GM12864 (cell line): ENCODE data around the gene NFIA.

Source experiments
- DNase-seq: peaks from one replicate; pipeline ENCODE4 v3.0.0-alpha.2; 2011; ENCODE audit warnings: low read depth
- H3K4me3 ChIP-seq: 2 replicates; pipeline ENCODE4 v1.5.1; 2011; ENCODE audit warnings: mild to moderate bottlenecking, low read depth, low read length, control low read depth
- CTCF ChIP-seq: IDR thresholded peaks from 2 replicates; pipeline ENCODE4 v1.5.1; 2011; ENCODE audit warnings: low read depth, mild to moderate bottlenecking, moderate library complexity, low read length, control low read depth, inconsistent platforms; ENCODE audit errors: missing control alignments

NFIA gene

GRCh38 chr1:61348025-61348665, 265.8 kb downstream of the NFIA start:
- no peak overlapping the region for H3K4me3 ChIP-seq
- no peak for TF ChIP-seq CTCF
- DNase-seq = no peak

- no peak for TF ChIP-seq CTCF
- no peak overlapping the region for H3K4me3 ChIP-seq
- DNase-seq = no peak
Measured at GRCh38 chr1:61352845-61353435, 270.6 kb downstream of the NFIA start.

- DNase-seq = no peak
- no peak overlapping the region for H3K4me3 ChIP-seq
- TF ChIP-seq CTCF = no peak
Measured at GRCh38 chr1:61353797-61354406, 271.5 kb downstream of the NFIA start.

GRCh38 chr1:61356016-61356415, 273.7 kb downstream of the NFIA start:
- TF ChIP-seq CTCF = no peak

GRCh38 chr1:61356995-61357394, 274.6 kb downstream of the NFIA start:
- no peak for DNase-seq
- no peak for TF ChIP-seq CTCF
- H3K4me3 ChIP-seq = no peak overlapping the region

More at GRCh38 chr1:61356016-61356415, 273.7 kb downstream of the NFIA start:
- no peak overlapping the region for H3K4me3 ChIP-seq
- DNase-seq = no peak

GRCh38 chr1:61357539-61357938, 275.2 kb downstream of the NFIA start:
- TF ChIP-seq CTCF = no peak
- no peak overlapping the region for H3K4me3 ChIP-seq
- DNase-seq = no peak
